Astrocyte (in vitro differentiated cells and primary cell): Measurements from ENCODE around the gene FAM53A. TPM values are rescaled to one million over a fixed set of nuclear protein-coding genes. Genes with fewer than 3 reads are reported as not detected.
A peak's percentile ranks its signal among the peaks of the same experiment; 100 is the strongest.

Source experiments
- DNase-seq: peaks from one replicate; pipeline ENCODE4 v3.0.0-alpha.2; 2010; ENCODE audit warnings: low read depth
- FAIRE-seq: peaks from 2 replicates; lab custom pipeline; 2011; peaks lifted over from hg19 to GRCh38; lab: Jason Lieb, UNC
- H2AFZ ChIP-seq: 2 replicates; pipeline ENCODE4 v1.6.0; 2012; ENCODE audit warnings: low read depth, low read length, inconsistent platforms
- H3K27ac ChIP-seq: 2 replicates; pipeline ENCODE4 v1.5.1; 2011; ENCODE audit warnings: low read depth, low read length, inconsistent platforms
- H3K27me3 ChIP-seq: 2 replicates; pipeline ENCODE4 v1.6.0; 2011; ENCODE audit warnings: low read length, inconsistent platforms; ENCODE audit not compliant: insufficient read depth
- H3K36me3 ChIP-seq: 2 replicates; pipeline ENCODE4 v1.5.1; 2011; ENCODE audit warnings: low read length, inconsistent platforms; ENCODE audit not compliant: insufficient read depth
- H3K4me1 ChIP-seq: 2 replicates; pipeline ENCODE4 v1.5.1; 2011; ENCODE audit warnings: low read length, inconsistent platforms; ENCODE audit not compliant: insufficient read depth
- H3K4me2 ChIP-seq: 2 replicates; pipeline ENCODE4 v1.6.0; 2012; ENCODE audit warnings: low read length, inconsistent platforms
- H3K4me3 ChIP-seq: 2 replicates; pipeline ENCODE4 v1.5.1; 2011; ENCODE audit warnings: low read depth, mild to moderate bottlenecking, low read length, inconsistent platforms; ENCODE audit not compliant: insufficient read depth
- H3K79me2 ChIP-seq: 2 replicates; pipeline ENCODE4 v1.6.0; 2012; ENCODE audit warnings: mild to moderate bottlenecking, low read length, inconsistent platforms; ENCODE audit not compliant: insufficient read depth
- H3K9ac ChIP-seq: 2 replicates; pipeline ENCODE4 v1.6.0; 2012; ENCODE audit warnings: mild to moderate bottlenecking, low read length, inconsistent platforms
- H3K9me3 ChIP-seq: 2 replicates; pipeline ENCODE4 v1.5.1; 2012; ENCODE audit warnings: low read depth, mild to moderate bottlenecking, low read length, inconsistent platforms; ENCODE audit not compliant: insufficient read depth
- H4K20me1 ChIP-seq: 2 replicates; pipeline ENCODE4 v1.6.0; 2012; ENCODE audit warnings: low read length, inconsistent platforms; ENCODE audit not compliant: insufficient read depth
- H3K27ac Mint-ChIP-seq: one replicate; pipeline ENCODE4 v1.8.0; 2021; ENCODE audit warnings: mild to moderate bottlenecking, mixed read lengths; ENCODE audit not compliant: unreplicated experiment
- H3K27me3 Mint-ChIP-seq: one replicate; pipeline ENCODE4 v1.8.0; 2021; ENCODE audit warnings: low read depth, mixed read lengths; ENCODE audit not compliant: unreplicated experiment
- H3K36me3 Mint-ChIP-seq: one replicate; pipeline ENCODE4 v1.8.0; 2021; ENCODE audit warnings: low read depth, mixed read lengths; ENCODE audit not compliant: unreplicated experiment
- H3K4me1 Mint-ChIP-seq: one replicate; pipeline ENCODE4 v1.8.0; 2021; ENCODE audit warnings: low read depth, mixed read lengths; ENCODE audit not compliant: unreplicated experiment
- H3K4me3 Mint-ChIP-seq: one replicate; pipeline ENCODE4 v1.8.0; 2021; ENCODE audit warnings: mild to moderate bottlenecking, moderate library complexity, mixed read lengths; ENCODE audit not compliant: unreplicated experiment
- H3K9me3 Mint-ChIP-seq: one replicate; pipeline ENCODE4 v1.8.0; 2021; ENCODE audit warnings: mild to moderate bottlenecking, mixed read lengths; ENCODE audit not compliant: unreplicated experiment
- CTCF ChIP-seq: IDR thresholded peaks from 2 replicates; pipeline ENCODE4 v1.5.1; 2011; ENCODE audit warnings: low read depth, mild to moderate bottlenecking, inconsistent platforms, low read length, moderate library complexity; ENCODE audit not compliant: insufficient read depth
- EZH2 ChIP-seq: IDR thresholded peaks from 2 replicates; pipeline ENCODE4 v1.6.1; 2012; ENCODE audit warnings: mild to moderate bottlenecking, low read length, inconsistent platforms; ENCODE audit not compliant: insufficient read depth
- total RNA-seq: library from RNA; stranded (reverse); gene quantifications from 2 replicates; pipeline ENCODE4 v1.2.1, GENCODE V29; 2021

The FAM53A gene
- total RNA-seq, 1 donor from 2014 or later, result 2.1 TPM

- Mint-ChIP-seq H3K4me3 (no peak overlapping the region), H3K36me3 (no peaks in the 10 kb centered on the region), H3K27me3 (peaks cover 11% of the 10 kb centered on the region), H3K27ac (no peak overlapping the region), H3K4me1 (no peaks in the 10 kb centered on the region), H3K9me3 (no peaks in the 10 kb centered on the region)
- FAIRE-seq (no peak), DNase-seq (no peak)
- no peaks in the 10 kb centered on the region for H3K9me3 ChIP-seq
- TF ChIP-seq CTCF (no peak), EZH2 (no peak)
- H3K4me2 ChIP-seq, result no peak overlapping the region
- no peak overlapping the region for H3K27ac ChIP-seq
- no peak overlapping the region for H3K9ac ChIP-seq
- H3K36me3 ChIP-seq, result no peaks in the 10 kb centered on the region
- no peaks in the 10 kb centered on the region for H4K20me1 ChIP-seq
- H2AFZ ChIP-seq, result no peak overlapping the region
- no peak overlapping the region for H3K4me3 ChIP-seq
- no peaks in the 10 kb centered on the region for H3K79me2 ChIP-seq
- no peaks in the 10 kb centered on the region for H3K4me1 ChIP-seq
- H3K27me3 ChIP-seq, result no peaks in the 10 kb centered on the region
These were observed 46.4 kb downstream of the FAM53A start for GRCh38 chr4:1637580-1638271.

GRCh38 chr4:1636490-1637211 lies 47.5 kb downstream of the FAM53A start:
- TF ChIP-seq CTCF (no peak), EZH2 (no peak)
- Histone ChIP-seq H3K4me3 (no peak overlapping the region), H2AFZ (no peak overlapping the region), H3K9ac (no peak overlapping the region), H3K27ac (no peak overlapping the region), H3K36me3 (no peaks in the 10 kb centered on the region), H3K27me3 (no peaks in the 10 kb centered on the region), H3K79me2 (no peaks in the 10 kb centered on the region), H3K9me3 (no peaks in the 10 kb centered on the region), H4K20me1 (no peaks in the 10 kb centered on the region), H3K4me1 (no peaks in the 10 kb centered on the region), H3K4me2 (no peak overlapping the region)
- Mint-ChIP-seq H3K4me1 (no peaks in the 10 kb centered on the region), H3K36me3 (no peaks in the 10 kb centered on the region), H3K27ac (no peak overlapping the region), H3K27me3 (peaks cover 20% of the 10 kb centered on the region), H3K4me3 (no peak overlapping the region), H3K9me3 (no peaks in the 10 kb centered on the region)
- no peak for FAIRE-seq
- no peak for DNase-seq

GRCh38 chr4:1635464-1635863 lies 48.6 kb downstream of the FAM53A start:
- H3K27me3 Mint-ChIP-seq, result peaks cover 21% of the 10 kb centered on the region
- no peak overlapping the region for H3K4me3 Mint-ChIP-seq

More at GRCh38 chr4:1635464-1635863, 48.6 kb downstream of the FAM53A start:
- Mint-ChIP-seq H3K9me3 (no peaks in the 10 kb centered on the region), H3K27ac (no peak overlapping the region), H3K36me3 (no peaks in the 10 kb centered on the region), H3K4me1 (no peaks in the 10 kb centered on the region)
- H4K20me1 ChIP-seq, result no peaks in the 10 kb centered on the region
- no peak overlapping the region for H3K9ac ChIP-seq
- H3K27me3 ChIP-seq, result no peaks in the 10 kb centered on the region
- H2AFZ ChIP-seq, result no peak overlapping the region
- FAIRE-seq (no peak), DNase-seq (peak; percentile 18)
- no peaks in the 10 kb centered on the region for H3K4me1 ChIP-seq
- H3K4me2 ChIP-seq, result no peak overlapping the region
- H3K27ac ChIP-seq, result no peak overlapping the region
- no peak overlapping the region for H3K4me3 ChIP-seq
- H3K9me3 ChIP-seq, result no peaks in the 10 kb centered on the region
- no peak for TF ChIP-seq CTCF
- TF ChIP-seq EZH2, result no peak
- H3K79me2 ChIP-seq, result no peaks in the 10 kb centered on the region
- H3K36me3 ChIP-seq, result no peaks in the 10 kb centered on the region
